ENCODE results near the gene HSP90AA1.

The HSP90AA1 gene

GRCh38 chr14:102035914-102036313 is 50.9 kb downstream of the HSP90AA1 start:
- DNase-seq = peak; percentile 65 to 92

- DNase-seq = no peak
These were observed 52.5 kb downstream of the HSP90AA1 start for GRCh38 chr14:102034301-102034700.

DNA sequence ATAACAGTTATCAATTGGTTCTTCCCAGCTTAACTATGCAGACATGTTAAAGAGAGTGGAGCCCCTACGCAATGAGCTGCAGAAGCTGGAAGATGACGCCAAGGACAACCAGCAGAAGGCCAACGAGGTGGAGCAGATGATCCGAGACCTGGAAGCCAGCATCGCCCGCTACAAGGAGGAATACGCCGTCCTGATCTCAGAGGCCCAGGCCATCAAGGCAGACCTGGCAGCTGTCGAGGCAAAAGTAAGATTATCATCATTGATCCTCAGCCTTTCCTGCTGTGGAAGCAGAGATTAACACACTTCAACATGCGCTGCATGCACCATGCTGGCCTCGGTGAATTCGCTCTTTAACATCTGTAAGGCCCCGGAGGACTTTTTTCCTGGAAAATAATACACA is 53.6 kb downstream of the HSP90AA1 start:
- peak; percentile 39 to 88 for DNase-seq
